ENCODE results near the gene NLRP3.
"Not testable (repeated sequence)": the region's sequence is repeated elsewhere in the genome, so short reads cannot be mapped to it uniquely, and the experiment has no call there.

The NLRP3 gene

DNA sequence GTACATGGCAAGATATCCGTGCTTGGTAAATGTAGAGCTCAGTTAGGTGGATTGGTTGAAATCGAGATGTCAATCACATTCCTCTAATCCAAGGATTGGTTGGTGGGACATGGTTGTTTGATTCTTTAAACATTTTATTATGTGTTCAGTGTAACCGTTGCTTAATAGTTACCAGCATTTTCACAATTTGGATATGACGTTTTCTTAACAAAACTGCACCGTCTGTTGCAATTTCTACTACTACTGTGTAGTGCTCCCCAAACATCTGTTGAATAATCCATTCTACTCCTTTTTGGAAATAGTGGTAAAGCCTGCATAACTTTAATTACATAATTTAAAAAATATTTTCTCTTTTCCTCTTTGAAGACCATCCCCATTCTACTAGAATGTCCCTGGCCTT is 25.6 kb downstream of the NLRP3 start:
- no peak for DNase-seq

- no peak for DNase-seq
These were observed 26.2 kb downstream of the NLRP3 start for GRCh38 chr1:247442164-247442563.

DNA sequence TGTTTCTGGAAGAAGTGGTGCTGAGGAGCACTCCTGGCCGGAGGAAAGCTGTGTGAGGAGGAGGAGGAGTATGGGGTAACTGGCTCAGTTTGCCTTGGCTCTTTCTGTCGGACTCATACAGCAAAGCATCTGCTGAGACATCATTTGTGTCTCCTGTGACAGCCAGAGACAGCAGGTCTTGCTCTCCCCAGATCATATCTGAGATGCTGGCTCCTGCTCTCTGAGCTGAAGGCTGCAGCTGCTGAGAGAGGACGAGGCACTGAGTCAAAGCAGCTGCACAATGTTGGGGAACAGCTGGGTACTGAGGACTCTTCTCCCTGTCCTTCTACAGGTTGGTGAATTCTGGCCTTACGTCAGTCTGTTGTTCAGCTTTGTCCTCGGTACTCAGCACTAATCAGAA is 27.7 kb downstream of the NLRP3 start:
- DNase-seq, result no peak

- DNase-seq, result no peak
These were observed 28.6 kb downstream of the NLRP3 start for GRCh38 chr1:247444571-247444970.

GRCh38 chr1:247445526-247446356 is 29.8 kb downstream of the NLRP3 start:
- DNase-seq, result peak; percentile 8

DNA sequence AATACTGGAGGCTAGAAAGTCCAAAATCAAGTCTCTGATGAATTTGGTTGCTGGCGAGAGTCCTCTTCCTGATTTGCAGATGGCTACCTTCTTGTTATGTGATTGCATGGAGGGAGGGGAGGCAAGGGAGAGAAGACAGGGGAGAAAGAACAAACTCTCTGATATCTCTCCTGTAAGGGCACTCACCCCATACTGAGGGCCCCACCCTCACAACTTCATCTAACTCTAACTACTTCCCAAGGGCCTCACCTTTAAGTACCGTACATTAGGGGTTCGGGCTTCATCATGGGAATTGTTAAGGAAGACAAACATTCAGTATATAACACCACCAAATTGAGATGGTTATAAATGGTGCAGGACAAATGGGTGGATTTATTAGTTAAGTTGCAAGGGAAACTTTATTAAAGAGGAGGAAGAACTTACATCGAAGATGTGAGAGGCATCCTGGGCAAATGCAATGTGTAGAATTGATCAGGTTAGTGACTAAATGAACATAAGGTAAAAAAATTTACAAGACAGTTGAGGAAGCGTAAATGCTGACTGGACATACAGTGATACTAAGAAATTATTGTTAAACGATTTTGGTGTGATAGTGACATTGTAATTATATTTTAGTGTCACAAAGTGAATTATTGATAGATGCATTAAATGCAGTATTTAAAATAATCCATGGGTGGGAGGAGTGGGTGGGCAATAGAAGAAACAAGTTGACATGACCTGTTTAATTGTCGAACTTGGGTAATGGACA is 31.4 kb downstream of the NLRP3 start:
- DNase-seq, result no peak

DNA sequence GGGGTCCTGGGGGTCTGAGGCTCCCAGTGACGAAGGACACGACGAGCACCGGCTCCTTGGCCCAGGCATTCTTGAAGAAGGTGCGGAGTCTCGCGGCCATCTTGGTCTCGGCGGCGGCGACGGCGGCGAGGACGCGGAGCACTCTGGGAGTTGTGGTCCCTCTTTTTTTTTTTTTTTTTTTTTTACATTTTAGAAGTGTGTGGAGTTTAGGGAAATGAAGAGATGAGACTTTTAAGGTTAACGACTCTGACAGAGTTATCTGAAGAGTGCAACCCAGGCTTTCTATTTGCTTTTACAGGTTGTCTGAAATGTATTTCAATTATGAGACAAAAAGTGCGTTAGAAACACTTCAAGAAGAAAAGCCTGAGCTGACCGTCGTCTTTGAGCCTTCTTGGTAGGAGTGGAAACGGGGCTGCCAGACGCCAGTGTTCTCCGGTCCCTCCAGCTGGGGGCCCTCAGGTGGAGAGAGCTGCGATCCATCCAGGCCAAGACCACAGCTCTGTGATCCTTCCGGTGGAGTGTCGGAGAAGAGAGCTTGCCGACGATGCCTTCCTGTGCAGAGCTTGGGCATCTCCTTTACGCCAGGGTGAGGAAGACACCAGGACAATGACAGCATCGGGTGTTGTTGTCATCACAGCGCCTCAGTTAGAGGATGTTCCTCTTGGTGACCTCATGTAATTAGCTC is 32.3 kb downstream of the NLRP3 start:
- peak; percentile 24 for DNase-seq

- no peak for DNase-seq
These were observed 35.5 kb downstream of the NLRP3 start for GRCh38 chr1:247451388-247452010.

DNA sequence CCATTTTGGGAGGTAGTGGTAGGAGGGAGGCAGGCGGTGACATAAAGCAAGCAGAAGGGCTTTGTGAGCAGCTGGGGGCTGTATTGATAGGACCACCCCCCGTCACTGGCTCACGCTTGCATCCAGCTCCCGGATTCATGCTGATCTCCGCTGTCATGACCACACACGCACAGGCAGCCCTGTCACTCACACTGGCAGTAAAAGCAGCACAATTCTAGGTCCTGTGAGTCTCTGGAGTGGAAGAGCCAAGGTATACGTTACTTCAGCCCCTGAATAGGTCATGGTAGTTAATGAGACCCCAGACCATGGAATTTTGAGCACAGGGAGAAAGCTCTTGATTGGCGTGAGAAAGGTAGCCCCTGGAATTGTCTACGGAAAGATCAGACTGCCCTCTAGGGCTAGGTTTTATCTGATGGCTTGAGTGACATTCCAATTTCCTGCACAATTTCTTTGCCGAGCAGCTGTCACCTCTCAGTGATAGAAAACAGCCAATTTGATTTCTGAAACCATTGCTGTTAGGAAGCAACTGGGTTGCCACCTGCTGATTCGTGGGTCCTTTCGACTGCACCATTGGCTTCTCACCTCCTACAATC is 36.6 kb downstream of the NLRP3 start:
- no peak for DNase-seq

DNA sequence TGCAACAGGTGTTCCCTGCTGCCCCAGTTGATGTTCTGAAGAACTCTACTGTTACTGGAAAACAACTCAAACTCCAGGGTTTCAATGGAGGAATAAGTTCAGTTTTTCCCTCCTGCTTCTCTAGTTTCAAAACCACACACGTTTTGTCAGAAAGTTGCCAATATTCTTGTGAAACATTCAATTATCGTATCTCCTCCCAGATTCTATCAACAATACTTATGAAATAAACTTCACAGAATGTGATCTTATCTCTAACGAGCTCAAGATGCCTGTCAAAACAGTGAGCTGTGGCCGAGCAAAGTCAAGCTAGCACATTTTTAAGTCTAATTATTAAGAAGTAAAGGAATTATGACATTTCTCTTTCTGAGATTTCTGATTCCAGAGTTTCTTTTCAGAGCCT is 37.3 kb downstream of the NLRP3 start:
- DNase-seq, result no peak

GRCh38 chr1:247453997-247454396 is 38.0 kb downstream of the NLRP3 start:
- DNase-seq, result no peak

- no peak for DNase-seq
These were observed 40.0 kb downstream of the NLRP3 start for GRCh38 chr1:247456021-247456420.

GRCh38 chr1:247456914-247457639 is 41.1 kb downstream of the NLRP3 start:
- DNase-seq, result no peak

DNA sequence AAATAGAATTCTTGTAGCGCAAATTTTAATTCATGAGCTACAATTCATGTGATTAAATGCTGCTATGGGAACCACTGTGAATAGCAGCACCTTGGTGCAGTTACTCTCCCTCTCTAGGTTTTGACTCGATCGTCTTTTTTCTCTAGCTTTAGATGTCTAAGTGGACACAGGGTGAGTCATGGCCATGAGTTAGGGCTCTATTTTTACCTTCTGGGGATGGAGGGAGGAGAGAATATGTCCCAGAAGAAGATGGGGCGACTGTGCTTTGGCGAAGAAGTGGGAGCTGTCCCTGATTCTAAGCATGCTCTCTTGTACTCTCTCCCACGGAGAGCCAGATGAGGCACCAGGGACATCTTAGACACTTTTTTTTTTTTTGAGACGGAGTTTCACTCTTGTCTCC is 43.5 kb downstream of the NLRP3 start:
- no peak for DNase-seq

GRCh38 chr1:247465796-247466195 is 49.8 kb downstream of the NLRP3 start:
- no peak for DNase-seq

GRCh38 chr1:247467129-247467528 is 51.2 kb downstream of the NLRP3 start:
- DNase-seq, result no peak

DNA sequence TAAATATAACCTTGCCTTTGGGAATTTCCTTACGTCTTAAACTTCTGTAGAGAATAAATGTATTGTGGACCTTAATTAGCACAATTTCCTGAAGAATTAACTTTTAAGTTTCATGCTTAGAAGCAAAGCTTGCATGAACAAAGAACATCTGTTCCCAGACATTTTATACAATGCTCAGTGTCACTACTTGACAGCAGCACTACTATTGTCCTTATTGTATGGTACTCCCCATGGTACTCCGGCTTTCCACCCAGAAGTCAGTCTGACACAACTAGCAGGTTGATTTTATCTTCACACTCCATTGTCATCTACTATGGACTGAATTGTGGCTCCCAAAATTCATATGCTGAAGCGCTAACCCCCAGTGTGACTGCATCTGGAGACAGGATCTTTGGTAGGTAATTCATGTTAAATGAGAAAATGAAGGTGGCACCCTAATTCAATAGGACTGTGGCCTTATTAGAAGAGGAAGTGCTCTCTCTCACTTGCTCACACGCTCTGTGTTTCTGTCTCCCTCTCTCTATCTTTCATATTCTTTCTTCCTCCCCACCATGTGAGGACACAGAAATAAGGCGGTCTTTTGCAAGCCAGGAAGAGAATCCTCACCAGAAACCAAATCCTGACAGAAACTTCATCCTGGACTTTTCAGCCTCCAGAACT is 52.6 kb downstream of the NLRP3 start:
- DNase-seq, result no peak

DNA sequence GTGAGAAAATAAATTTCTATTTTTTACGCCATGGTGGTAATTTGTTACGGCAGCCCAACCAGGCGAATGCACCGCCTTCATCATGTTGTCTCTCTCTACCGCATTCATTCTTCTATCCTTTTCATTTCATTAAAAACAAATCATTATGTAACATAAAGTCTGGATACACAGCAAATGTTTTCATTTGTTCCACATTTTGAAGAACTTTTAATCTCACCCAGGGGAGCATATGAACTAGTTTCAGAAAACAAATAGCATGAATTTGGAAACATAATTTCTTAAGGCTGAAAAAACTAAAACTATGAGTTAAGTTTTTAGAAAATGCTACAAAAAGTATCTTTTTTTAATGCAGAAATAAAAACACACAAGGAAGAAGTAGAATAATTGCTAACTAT is 53.2 kb downstream of the NLRP3 start:
- no peak for DNase-seq

- not testable (repeated sequence) for DNase-seq
These were observed 55.0 kb downstream of the NLRP3 start for GRCh38 chr1:247470942-247471429.

DNA sequence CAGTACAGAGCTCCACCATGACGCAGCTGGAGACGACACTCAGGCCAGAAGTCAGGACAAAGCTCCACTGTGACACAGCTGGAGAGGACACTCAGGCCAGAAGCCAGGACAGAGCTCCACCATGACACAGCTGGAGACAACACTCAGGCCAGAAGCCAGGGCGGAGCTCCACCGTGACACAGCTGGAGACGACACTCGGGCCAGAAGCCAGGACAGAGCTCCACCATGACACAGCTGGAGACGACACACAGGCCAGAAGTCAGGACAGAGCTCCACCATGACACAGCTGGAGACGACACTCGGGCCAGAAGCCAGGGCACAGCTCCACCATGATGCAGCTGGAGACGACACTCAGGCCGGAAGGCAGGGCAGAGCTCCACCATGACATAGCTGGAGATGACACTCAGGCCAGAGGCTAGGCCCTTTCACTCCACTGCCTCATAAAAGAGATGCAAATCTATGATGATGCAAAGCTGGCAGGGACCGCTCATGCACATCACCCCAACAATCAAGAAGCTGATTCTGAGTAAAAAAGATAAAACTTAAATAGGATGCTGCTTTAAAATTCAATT is 55.6 kb downstream of the NLRP3 start:
- no peak for DNase-seq

- no peak for DNase-seq
These were observed 56.1 kb downstream of the NLRP3 start for GRCh38 chr1:247472035-247472434.
